GM21381 (cell line): ENCODE measurements around the gene FKBP4.
A peak's percentile ranks its signal among the peaks of the same experiment; 100 is the strongest.

Experiments
- ATAC-seq: cut with Tn5 transposase; IDR thresholded peaks from one replicate; pipeline ENCODE4 v1.9.1; 2021; ENCODE audit warnings: mild to moderate bottlenecking, moderate library complexity; ENCODE audit not compliant: unreplicated experiment

Gene FKBP4

DNA sequence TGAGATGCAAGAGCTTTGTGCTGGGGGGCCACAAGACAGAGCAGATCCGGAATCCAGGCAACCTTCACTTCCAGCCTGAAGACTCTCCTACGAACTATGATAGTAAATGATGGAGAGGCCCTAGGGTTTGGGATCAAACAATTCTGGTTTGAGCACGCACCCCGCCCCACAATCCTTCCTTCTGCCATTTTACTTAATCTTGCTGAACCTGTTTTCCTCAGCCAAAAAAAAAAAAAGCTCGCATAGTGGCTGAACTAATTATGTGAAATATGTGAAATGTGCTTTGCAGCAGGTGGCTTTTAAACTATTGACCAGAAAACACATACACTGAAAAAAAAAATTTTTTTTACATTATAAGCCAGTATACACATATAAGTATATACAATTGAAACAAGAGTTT lies 17.0 kb downstream of the FKBP4 start:
- no peak for ATAC-seq

DNA sequence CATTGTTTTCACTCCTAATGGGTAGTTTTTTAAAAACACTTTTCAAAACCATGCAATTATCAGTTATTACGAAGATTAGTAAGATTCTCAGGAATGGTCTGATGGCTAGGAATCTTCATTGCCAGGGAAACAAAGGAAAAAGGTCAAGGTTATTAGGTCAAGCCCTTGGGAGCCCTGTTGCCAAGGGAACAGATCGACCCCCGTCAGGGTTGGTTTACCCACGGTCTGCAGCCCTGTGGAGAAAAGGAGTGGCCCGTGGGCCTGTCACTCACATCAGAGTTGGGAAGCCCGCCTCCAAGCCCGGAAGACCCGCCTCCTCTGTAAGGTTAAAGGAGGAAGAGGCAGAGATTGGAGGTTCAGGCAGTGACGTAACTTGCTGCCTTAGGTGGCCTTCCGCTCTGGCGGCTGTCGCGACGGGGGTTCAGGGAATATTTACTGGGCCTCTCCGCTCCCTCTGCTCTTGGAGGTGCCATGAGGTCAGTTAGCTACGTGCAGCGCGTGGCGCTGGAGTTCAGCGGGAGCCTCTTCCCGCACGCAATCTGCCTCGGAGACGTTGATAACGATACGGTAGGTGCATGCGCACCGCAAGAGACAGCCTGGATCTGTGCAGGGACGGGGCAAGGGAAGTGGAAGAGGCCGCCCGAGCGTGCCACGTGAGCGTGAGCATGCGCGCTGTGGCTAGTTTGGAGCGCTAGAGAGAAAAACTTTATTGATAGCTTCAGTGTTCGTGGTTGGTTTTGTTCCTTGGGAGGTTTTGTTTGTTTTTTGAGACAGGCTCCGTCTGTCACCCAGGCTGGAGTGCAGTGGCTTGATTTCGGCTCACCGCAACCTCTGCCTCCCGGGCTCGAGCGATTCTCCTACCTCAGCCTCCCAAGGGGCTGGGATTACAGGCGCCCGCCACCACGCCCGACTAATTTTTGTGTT lies 17.8 kb downstream of the FKBP4 start, which contains the start of gene ITFG2:
TSS of gene ITFG2 (plus strand) at position 379 of the 924 bp plus-strand sequence. CDS start at position 472, 93 bp downstream.
- peak; percentile 94 for ATAC-seq

DNA sequence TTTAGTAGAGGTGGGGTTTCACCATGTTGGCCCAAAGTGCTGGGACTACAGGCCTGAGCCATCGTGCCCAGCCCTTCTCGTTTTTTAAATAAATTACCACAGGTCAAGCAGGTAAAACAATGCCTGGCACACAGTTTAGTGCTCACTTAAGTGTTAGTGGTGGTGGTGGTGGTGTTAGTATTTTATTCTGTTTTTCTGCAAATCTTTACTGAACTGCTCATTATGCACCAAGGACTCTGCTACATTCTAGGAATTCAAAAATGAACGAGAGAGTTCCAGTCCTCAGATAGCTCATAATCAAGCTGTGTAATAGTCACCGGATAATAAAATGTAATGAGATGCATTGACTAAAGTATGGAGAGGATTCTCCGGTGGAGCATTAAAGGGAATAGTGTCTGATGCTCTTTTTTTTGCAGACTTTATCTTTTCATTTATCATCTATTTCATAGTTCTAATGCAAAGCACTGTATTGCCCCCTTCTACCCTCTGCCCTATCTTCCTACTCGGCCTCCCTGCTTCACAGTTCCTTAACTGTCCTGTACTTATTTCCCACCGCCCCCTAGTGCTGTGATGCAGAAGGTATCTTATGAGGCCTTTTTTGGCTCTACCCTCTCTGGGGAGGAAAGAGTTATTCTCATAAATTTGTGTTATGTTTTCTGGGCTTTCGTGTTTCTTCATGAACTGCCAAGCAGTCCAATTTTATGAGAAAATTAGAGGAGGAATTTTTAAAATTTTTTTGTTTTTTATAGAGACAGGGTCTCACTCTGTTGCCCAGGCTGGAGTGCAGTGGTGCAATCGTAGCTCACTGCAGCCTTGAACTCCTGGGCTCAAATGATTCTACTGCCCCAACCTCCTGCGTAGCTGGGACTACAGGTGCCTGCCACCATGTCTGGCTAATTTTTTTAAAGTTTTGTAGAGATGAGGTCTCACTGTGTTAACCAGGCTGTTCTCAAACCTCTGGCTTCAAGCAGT lies 18.7 kb downstream of the FKBP4 start:
- ATAC-seq: no peak

DNA sequence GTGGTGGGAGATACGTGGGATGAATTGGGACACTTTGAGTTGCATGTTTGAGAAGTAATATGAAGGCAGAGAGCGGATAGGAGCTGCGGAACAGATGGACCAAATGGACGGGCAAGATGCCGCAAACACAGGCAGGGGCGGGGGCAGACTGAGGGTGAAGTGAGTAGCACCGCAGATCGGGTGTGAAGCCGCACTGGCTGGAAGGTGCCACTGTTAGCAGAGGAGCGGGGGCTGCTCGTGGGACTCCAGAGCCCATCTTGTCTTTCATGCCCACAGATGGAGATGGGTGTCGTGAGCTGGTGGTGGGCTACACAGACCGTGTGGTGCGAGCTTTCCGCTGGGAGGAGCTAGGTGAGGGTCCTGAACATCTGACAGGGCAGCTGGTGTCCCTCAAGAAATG lies 25.0 kb downstream of the FKBP4 start:
- no peak for ATAC-seq

DNA sequence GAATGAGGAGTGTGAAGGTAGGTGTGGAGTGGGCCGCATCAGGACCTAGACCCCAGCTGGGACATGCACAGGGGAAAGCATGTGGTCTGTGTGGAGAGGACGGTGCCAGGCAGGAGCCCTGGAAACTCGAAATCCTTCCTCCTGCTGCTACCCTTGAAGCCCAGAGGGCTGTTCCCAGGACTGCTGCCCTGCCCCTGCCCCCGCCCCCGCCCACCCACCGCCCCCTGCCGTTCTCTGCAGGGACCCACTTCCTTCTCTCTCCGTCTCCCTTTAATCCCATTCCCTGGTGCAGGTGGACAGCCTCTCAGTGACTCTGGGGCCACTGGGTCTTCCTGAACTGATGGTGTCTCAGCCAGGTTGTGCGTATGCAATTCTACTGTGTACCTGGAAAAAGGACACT lies 25.7 kb downstream of the FKBP4 start:
- no peak for ATAC-seq

DNA sequence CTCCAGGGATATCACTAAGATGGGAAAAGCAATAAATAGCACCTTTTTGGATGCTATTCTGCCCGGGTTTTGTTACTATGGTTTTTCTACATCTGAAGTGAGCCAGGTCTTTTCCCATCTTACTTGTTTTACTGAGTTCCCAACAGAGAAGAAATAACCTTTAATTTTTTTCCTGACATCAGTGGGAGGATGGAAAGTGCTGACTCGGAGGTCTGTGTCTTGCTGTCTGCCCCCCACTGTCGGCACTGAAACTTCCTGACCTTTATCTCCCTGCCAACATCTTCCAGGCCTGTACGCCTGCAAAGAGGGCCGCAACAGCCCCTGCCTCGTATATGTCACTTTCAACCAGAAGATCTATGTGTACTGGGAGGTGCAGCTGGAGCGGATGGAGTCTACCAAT lies 28.7 kb downstream of the FKBP4 start:
- no peak for ATAC-seq

DNA sequence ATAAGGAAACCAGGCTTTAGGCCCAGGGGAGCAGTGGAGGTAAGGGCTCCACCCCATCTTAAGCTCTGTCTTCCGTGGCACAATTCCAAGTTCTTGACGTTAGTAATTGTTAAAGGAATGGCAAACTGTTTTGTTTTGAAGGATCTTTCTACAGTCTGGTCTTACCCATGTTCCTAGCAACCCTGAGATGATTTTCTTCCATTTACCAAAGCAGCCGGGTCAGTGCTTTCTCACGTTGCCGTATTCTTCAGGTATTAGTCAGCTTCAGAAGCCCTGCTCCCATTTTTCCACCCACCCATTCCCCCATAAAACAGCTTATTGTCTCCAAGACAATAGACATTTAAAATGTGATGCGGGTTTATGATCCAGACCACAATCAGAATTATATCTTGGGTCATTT lies 29.8 kb downstream of the FKBP4 start:
- no peak for ATAC-seq

DNA sequence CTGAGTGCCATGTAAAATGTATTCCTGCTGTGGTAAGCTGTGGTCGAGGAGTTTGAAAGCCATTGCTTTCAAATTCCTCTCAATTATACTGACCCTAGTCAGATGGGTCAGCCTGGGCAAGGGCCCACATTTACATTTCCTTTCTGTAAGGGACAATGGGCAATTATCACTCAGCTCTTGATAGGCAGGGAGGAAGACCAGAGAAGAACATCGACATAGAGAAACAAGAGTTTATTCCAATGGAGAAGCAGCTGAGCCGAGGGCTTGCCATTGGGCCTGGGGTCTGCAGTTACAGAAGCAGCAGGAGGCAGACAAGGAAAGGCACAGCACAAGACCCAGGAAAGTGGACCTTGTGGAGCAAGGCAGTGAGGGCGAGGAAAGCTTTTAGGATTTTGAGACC lies 30.4 kb downstream of the FKBP4 start:
- no peak for ATAC-seq

DNA sequence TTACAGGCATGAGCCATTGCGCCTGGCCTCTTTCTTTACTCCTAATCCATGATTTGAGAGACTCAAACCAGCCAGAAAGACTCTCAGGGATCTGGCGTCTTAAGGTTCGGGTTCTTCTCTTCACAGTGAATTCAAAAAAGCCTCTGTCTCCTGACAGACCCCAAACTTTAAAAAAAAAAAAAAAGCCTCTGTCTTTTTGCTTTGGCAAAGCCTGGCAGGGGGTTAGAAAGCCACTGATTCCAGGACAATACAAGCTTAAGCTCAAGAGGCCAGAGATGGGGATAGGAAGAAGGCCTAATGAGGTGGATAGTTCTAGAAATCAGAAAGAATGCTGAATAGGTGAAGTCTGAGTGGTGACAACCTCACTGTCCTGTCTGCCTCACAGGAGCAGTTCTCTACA lies 31.3 kb downstream of the FKBP4 start:
- ATAC-seq: no peak

DNA sequence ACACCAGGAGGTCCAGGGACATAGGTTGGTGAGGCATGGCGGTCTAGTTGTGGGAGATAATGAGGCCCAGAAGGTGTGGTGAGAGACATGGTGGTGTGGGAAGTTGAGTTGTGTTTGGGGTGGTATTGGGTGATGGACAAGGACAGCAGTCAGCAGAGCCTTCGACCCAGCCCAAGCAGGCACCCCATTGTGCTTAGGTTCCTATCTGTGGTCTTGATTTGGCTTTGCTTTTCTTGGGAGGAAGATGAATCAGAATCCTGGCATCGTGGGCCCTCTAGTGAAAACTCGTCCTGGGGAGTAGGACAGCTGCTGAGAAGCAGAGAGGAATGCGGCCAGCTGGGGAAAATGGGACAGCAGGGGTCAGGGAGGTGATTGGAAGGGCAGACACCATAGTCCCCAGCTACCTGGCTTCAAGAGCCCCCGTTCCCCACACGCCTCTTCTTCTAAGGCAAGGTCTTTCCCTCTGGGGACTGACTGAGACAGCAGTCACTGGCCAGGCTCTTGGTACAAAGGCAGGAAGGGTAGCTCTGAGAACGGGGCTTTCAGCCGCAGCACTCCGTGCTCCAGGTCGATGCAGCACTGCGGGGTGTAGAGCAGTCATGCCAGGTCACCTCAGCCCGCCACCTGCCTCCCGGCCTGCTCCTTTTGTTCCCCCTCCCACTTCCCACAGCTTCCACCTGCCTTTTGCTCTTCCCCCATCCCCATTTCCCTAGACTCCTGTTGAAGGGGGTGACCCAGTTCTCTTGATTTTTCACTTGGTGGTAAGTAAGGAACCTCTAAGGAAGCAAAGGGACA lies 32.1 kb downstream of the FKBP4 start:
- ATAC-seq: no peak

DNA sequence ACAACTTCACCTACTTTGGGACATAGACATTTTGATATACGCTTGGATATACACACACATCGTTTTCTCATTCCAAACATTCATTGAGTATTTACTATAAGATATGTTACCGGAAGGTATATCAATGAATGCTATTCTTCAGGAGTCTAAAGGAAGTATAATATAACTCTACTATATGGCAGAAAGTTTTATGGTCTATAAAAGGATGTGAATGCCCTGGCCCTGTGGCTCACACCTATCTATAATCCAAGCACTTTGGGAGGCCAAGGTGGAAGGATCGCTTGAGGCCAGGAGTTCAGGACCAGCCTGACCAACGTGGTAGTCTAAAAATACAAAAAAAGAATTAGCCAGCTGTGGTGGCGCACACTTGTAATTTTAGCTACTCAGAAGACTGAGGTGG lies 34.5 kb downstream of the FKBP4 start:
- ATAC-seq: no peak

DNA sequence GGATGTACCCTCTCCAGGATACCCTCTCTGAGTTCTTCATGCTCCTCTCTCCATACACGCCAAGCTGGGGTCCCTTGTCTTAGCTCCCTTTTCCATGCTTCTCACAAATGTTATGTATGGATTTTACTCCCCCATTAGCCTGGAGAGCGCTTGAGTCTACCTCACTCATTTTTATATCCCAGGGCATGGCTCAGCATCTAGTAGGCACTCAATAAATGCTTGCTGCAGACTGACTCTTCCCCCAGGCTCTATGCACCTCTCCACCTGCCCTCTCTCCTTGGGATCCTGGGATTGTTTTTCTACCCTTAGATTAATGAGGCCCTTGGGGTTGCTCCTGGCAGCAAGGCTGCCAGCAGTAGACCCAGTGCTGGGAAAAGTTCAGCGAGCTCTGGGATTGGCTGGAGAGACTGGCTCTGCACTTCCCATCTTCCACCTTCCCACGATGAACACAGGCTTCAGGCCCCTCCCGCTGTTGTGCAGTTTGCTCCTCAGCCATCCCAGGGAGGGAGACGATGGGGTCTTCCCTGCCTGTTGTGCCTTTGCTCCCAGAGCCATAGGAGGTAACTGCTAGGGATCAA lies 37.9 kb downstream of the FKBP4 start:
- ATAC-seq: no peak

DNA sequence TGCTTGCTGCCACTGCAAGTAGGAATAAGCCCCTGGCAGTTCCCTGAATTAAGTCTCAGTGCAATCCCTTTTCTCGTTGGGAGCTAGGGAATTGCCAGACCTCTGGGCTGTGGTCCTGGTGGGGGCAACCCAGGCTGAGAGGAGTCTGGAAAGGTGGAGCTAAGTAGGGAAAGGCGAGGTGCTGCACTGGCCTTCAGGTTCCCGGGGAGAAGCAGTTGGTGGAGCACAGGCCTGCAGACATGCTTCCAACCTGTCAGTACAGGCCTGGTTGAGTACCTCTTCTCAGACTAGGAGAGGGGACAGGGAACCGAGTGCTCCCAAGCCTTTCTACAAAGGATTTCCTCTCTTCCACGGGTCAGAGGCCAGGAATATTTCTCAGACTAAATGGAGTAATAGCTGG lies 38.6 kb downstream of the FKBP4 start:
- no peak for ATAC-seq

DNA sequence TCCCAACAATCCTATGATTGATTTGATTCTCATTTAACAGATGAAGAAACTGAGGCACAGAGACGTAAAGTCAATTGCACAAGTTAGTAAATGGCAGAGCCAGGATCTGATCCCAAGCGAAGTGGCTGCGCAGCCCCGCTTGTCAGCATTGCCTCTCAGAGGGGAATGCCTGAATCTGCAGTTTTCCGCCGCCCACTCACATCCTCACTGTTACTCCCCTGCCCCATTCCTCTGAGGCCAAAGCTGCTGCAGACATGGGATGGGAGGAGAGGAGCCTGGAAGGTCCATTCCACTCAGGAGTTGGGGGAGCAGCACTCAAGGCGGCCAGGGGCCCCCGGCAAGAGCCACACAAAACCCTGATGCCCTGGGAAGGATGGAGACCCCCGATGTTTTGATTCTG lies 39.0 kb downstream of the FKBP4 start:
- no peak for ATAC-seq

DNA sequence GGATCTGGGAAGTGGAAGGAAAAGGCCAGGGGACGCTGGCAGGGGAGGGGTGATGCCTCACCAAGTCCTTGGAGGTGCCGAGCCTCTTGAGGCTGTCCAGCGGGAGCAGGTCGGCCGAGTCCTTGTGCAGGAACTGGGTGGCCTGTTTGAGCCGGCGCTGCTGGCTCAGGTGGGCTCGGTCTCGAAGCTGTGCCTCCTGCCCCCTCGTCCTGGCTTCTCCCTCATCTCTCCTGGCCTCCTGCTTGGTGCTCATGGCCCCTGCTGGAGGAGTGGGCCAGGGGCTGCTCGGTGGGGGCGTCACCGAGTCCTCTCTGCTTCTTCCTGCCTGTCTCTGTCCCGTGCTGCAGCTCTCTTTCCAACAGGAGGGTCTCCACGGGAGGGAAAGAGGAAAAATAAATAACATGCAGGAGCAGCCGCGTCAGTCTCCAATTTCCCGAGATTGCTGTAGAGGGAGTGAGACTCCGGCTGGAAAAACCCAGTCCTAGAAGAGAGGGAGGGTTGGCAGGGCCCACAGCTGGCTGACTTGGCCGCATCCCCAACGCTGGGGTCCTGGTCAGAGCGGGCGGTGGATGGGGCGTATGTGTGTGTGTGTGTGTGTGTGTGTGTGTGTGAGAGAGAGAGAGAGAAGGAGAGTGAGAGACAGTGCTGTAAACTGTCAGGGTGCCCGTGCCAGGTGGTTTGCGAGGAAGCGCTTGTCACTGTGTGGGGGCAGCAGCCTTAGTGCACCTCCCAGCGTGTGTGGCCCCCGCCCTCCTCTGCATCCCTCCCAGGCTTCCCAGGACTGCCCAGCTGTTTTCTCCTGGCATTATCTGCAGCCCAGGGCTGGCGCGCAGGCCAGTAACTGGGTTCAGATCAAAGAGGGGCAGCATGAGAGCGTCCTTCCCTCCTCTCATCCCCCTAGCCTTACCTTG lies 40.1 kb downstream of the FKBP4 start, which contains the start of gene NRIP2:
TSS of gene NRIP2 (minus strand) at position 455 of the 911 bp plus-strand sequence. CDS start at position 403, 52 bp downstream.
- ATAC-seq: no peak

DNA sequence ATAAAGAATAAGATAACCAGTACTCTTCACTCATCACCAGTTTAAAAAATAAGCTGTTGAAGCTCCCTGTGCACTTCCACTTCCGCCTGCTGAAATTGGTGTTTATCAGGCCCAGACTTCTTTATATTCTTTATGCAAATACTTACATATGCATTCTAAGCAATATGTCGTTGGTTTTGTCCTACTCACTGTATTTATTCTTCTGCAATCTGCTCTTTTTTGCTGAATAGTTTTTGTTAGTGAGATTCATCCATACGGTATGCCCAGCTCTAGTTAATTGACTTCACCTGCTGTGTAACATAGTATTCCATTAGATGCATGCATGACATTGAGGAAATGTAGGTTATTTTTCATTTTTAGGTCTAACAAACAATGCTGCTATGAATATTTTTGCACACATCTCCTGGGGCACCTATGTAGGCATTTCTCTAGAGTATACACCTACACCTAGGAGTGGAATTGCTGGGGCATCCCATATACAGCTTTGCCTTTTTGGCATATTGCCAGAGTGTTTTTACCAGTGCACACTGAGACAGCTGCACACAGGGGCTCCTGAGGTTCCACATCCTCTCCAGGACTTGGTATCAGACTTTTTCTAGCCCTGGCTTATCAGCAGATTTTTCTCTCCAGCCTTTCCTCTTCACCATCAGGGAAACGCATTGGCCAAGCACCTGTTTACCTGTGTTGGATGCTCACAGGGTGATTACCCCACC lies 41.1 kb downstream of the FKBP4 start:
- no peak for ATAC-seq

DNA sequence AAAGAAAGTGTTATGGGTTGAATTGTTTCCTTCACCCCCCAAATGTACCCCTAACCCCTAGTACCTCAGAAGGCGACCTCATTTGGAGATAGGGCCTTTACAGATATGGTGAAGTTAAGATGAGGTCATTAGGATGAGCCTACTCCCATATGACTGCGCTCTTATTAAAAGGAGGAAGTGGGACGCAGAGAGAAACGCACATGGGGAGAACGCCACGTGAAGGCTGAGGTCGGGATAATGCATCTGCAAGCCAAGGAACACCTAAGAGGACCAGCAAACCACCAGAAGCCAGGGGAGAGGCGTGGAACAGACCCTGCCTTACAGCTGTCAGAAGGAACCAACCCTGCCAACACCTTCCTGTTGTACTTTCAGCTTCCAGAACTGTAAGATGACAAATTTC lies 41.8 kb downstream of the FKBP4 start:
- ATAC-seq: no peak

DNA sequence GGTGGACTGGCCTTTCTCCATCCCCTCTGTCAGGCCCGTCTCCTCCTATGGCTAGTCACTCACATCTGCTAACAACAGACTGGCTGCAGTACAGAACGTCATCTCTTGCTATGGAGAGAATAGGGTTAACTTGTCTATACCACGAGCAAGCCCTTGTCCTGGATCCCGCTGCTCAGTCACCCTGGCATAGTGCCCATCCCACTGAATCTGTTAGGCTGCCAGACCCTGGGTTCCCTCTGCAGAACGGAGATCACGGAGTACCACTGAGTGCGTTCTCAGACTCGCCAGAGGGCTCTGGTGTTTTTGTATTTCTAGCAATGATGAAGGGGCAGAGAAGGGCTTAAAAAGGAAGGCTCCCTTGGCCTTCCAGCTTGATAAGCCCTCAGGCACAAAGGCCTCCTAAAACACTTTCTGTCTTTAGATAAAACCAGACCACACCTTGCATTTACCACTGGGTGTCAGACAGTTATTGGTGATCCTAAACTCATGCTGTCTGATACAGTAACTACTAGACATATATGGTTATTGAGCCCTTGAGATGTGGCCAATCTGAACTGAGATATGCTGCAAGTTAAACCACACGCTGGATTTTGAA lies 46.4 kb downstream of the FKBP4 start:
- no peak for ATAC-seq
